Ishikawa (cell line): Measurements from ENCODE around the gene PPP1CA.

Experiments used
- CEBPB ChIP-seq: IDR thresholded peaks from 2 replicates; pipeline ENCODE4 v1.6.1; 2012
- EP300 ChIP-seq: IDR thresholded peaks from 2 replicates; pipeline ENCODE4 v1.6.1; 2012; ENCODE audit warnings: borderline replicate concordance
- FOXM1 ChIP-seq: IDR thresholded peaks from 2 replicates; pipeline ENCODE4 v1.6.1; 2012; ENCODE audit warnings: low read depth, borderline replicate concordance
- NFIC ChIP-seq: IDR thresholded peaks from 2 replicates; pipeline ENCODE4 v1.6.1; 2012
- RAD21 ChIP-seq: IDR thresholded peaks from 2 replicates; pipeline ENCODE4 v1.6.1; 2012; ENCODE audit warnings: low read depth
- TAF1 ChIP-seq: IDR thresholded peaks from 2 replicates; pipeline ENCODE4 v1.6.1; 2012; ENCODE audit warnings: low read depth, mild to moderate bottlenecking
- TCF12 ChIP-seq: IDR thresholded peaks from 2 replicates; pipeline ENCODE4 v1.6.1; 2012; ENCODE audit warnings: low read depth
- TEAD4 ChIP-seq: IDR thresholded peaks from 2 replicates; pipeline ENCODE4 v1.6.1; 2012
- USF1 ChIP-seq: IDR thresholded peaks from 2 replicates; pipeline ENCODE4 v1.6.1; 2012
- YY1 ChIP-seq: IDR thresholded peaks from 2 replicates; pipeline ENCODE4 v1.6.1; 2012; ENCODE audit warnings: low read depth
- ZBTB7A ChIP-seq: IDR thresholded peaks from 2 replicates; pipeline ENCODE4 v1.6.1; 2012; ENCODE audit warnings: low read depth
- TF ChIP-seq, protein P1 (sequence below): IDR thresholded peaks from 2 replicates; pipeline ENCODE4 v1.6.1; 2012
- TF ChIP-seq, protein P2 (sequence below): IDR thresholded peaks from 2 replicates; pipeline ENCODE4 v1.6.1; 2012; ENCODE audit warnings: low read depth, mild to moderate bottlenecking

DNA sequence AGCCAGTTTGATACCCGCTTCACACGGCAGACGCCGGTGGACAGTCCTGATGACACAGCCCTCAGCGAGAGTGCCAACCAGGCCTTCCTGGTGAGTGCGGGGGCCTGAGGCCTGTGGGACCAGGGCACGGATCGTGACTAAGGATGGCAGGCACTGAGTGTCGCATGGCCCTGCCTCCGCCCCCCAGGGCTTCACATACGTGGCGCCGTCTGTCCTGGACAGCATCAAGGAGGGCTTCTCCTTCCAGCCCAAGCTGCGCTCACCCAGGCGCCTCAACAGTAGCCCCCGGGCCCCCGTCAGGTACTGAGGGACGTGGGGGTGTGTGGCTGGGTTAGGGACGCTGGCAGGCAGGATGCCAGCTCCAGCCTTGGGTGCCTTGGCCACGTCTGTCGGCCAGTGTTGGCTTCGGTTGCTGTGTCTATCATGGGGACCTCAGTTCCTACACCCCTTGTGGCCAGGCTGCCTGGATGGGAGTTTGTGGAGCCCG lies 32.8 kb upstream of the PPP1CA start:
- TF ChIP-seq, protein P1, sequence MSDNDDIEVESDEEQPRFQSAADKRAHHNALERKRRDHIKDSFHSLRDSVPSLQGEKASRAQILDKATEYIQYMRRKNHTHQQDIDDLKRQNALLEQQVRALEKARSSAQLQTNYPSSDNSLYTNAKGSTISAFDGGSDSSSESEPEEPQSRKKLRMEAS, result no peak
- no peak for TF ChIP-seq NFIC
- TF ChIP-seq, protein P2, sequence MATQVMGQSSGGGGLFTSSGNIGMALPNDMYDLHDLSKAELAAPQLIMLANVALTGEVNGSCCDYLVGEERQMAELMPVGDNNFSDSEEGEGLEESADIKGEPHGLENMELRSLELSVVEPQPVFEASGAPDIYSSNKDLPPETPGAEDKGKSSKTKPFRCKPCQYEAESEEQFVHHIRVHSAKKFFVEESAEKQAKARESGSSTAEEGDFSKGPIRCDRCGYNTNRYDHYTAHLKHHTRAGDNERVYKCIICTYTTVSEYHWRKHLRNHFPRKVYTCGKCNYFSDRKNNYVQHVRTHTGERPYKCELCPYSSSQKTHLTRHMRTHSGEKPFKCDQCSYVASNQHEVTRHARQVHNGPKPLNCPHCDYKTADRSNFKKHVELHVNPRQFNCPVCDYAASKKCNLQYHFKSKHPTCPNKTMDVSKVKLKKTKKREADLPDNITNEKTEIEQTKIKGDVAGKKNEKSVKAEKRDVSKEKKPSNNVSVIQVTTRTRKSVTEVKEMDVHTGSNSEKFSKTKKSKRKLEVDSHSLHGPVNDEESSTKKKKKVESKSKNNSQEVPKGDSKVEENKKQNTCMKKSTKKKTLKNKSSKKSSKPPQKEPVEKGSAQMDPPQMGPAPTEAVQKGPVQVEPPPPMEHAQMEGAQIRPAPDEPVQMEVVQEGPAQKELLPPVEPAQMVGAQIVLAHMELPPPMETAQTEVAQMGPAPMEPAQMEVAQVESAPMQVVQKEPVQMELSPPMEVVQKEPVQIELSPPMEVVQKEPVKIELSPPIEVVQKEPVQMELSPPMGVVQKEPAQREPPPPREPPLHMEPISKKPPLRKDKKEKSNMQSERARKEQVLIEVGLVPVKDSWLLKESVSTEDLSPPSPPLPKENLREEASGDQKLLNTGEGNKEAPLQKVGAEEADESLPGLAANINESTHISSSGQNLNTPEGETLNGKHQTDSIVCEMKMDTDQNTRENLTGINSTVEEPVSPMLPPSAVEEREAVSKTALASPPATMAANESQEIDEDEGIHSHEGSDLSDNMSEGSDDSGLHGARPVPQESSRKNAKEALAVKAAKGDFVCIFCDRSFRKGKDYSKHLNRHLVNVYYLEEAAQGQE, result no peak
- no peak for TF ChIP-seq USF1
- no peak for TF ChIP-seq FOXM1
- no peak for TF ChIP-seq TCF12
- TF ChIP-seq YY1, result no peak
- TF ChIP-seq CEBPB, result no peak
- no peak for TF ChIP-seq EP300
- TF ChIP-seq ZBTB7A, result no peak
- TF ChIP-seq RAD21, result no peak
- no peak for TF ChIP-seq TAF1
- no peak for TF ChIP-seq TEAD4
